GM12878 (cell line): ENCODE measurements around the gene PCDHGA1. TPM values are rescaled to one million over a fixed set of nuclear protein-coding genes. Genes with fewer than 3 reads are reported as not detected.

Experiments used
- ATAC-seq: fragments of 200-7000 bp; cut with Tn5 transposase; 3 replicates; pipeline ENCODE4 v1.9.1; 2020; ENCODE audit warnings: mild to moderate bottlenecking, moderate library complexity
- BruUV-seq: library from RNA; stranded (reverse); fragments of 400-500 nt; replicated peaks from 2 replicates; lab custom pipeline; 2021; lab: Mats Ljungman, UMichigan
- CTCF ChIA-PET: fragments of 300-600 bp; sonication (Branson Sonifier 250); formaldehyde crosslinking; extraction: SDS; loops from one replicate; lab custom pipeline; 2021; ENCODE audit warnings: inconsistent platforms; lab: Yijun Ruan, JAX
- POLR2A ChIA-PET: fragments of 350-600 bp; formaldehyde crosslinking; extraction: SDS; loops from one replicate; lab custom pipeline; 2021; ENCODE audit warnings: inconsistent platforms; lab: Charles Lee
- RAD21 ChIA-PET: fragments of 300-600 bp; sonication (Branson Sonifier 250); formaldehyde crosslinking; loops from one replicate; lab custom pipeline; 2023; ENCODE audit warnings: antibody characterized with exemption; ENCODE audit not compliant: unreplicated experiment; lab: Charles Lee
- SMC1A ChIA-PET: fragments of 300-600 bp; sonication (Branson Sonifier 250); formaldehyde crosslinking; loops from one replicate; lab custom pipeline; 2023; ENCODE audit not compliant: unreplicated experiment, uncharacterized antibody; lab: Charles Lee
- DNase-seq: peaks from one replicate; pipeline ENCODE4 v3.0.0-alpha.2; 2011; ENCODE audit warnings: low read depth, low spot score
- FAIRE-seq: peaks from 3 replicates; lab custom pipeline; 2011; peaks lifted over from hg19 to GRCh38; lab: Jason Lieb, UNC
- H2AFZ ChIP-seq: 2 replicates; pipeline ENCODE4 v1.6.0; 2011; ENCODE audit warnings: low read depth, low read length, control low read depth; ENCODE audit not compliant: control insufficient read depth
- H3K27ac ChIP-seq: 2 replicates; pipeline ENCODE4 v1.5.1; 2011; ENCODE audit warnings: control low read depth; ENCODE audit not compliant: control insufficient read depth, insufficient read depth
- H3K27me3 ChIP-seq, 2 experiments: replicated peaks in 1 of 2; 2 replicates each; pipeline versions ENCODE4 v1.6.0 to v1.6.1; 2011; ENCODE audit warnings: low read length in 1 of 2; ENCODE audit not compliant: control insufficient read depth in 2 of 2, insufficient read depth in 2 of 2
- H3K36me3 ChIP-seq, 2 experiments: 2 replicates each; pipeline ENCODE4 v1.5.1; 2011; ENCODE audit warnings: low read length in 1 of 2; ENCODE audit not compliant: control insufficient read depth in 2 of 2, insufficient read depth in 2 of 2
- H3K4me1 ChIP-seq: 2 replicates; pipeline ENCODE4 v1.6.1; 2011; ENCODE audit warnings: mild to moderate bottlenecking, low read length, moderate library complexity, mixed read lengths; ENCODE audit not compliant: control insufficient read depth, insufficient read depth
- H3K4me2 ChIP-seq: 2 replicates; pipeline ENCODE4 v1.6.0; 2011; ENCODE audit warnings: control low read depth; ENCODE audit not compliant: control insufficient read depth, insufficient read depth
- H3K4me3 ChIP-seq: fragments of 200-600 bp; sonication (generic); 2 replicates; pipeline ENCODE4 v1.5.1; 2016
- H3K79me2 ChIP-seq: 2 replicates; pipeline ENCODE4 v1.6.0; 2011; ENCODE audit warnings: low read length; ENCODE audit not compliant: control insufficient read depth, insufficient read depth
- H3K9ac ChIP-seq: 2 replicates; pipeline ENCODE4 v1.8.0; 2011; ENCODE audit warnings: low read length, control low read depth, mixed read lengths; ENCODE audit not compliant: control insufficient read depth, insufficient read depth
- H3K9me3 ChIP-seq: replicated peaks from 3 replicates; pipeline ENCODE4 v1.5.1; 2011; ENCODE audit warnings: mild to moderate bottlenecking, low read length; ENCODE audit not compliant: control insufficient read depth, insufficient read depth
- H4K20me1 ChIP-seq: 2 replicates; pipeline ENCODE4 v1.6.0; 2011; ENCODE audit not compliant: control insufficient read depth, insufficient read depth
- FOS ChIP-seq: IDR thresholded peaks from 3 replicates; pipeline ENCODE4 v1.6.1; 2011; ENCODE audit warnings: borderline replicate concordance; ENCODE audit not compliant: insufficient read length; ENCODE audit errors: extremely low read depth
- FOXM1 ChIP-seq: IDR thresholded peaks from 2 replicates; pipeline ENCODE4 v1.6.1; 2012; ENCODE audit warnings: low read depth, mild to moderate bottlenecking, inconsistent platforms, low read length, moderate library complexity
- NFXL1 ChIP-seq: fragments of 450-650 bp; IDR thresholded peaks from 2 replicates; pipeline ENCODE4 v1.6.1; 2017; ENCODE audit warnings: antibody characterized with exemption, mild to moderate bottlenecking, borderline replicate concordance
- SMC3 ChIP-seq: IDR thresholded peaks from 2 replicates; pipeline ENCODE4 v1.6.1; 2011; ENCODE audit warnings: low read length, improper control_type of control experiment, borderline replicate concordance
- WGBS: methylation state at CpG from one replicate; pipeline ENCODE4 v1.1.6; 2016; ENCODE audit warnings: low lambda C conversion rate; ENCODE audit not compliant: insufficient replicate concordance, insufficient coverage; ENCODE audit errors: missing lambda C conversion rate; 5-methylcytosine and 5-hydroxymethylcytosine counted together
- in situ Hi-C: fragments of 300-500 bp; cut with MboI; formaldehyde crosslinking; loops from 9 replicates; pipeline ENCODE4 v1.14.3; 2018; ENCODE audit warnings: mixed read lengths
- intact Hi-C: fragments of 100-400 bp; cut with micrococcal nuclease; formaldehyde crosslinking; loops from one replicate; pipeline ENCODE4 v1.14.2; 2022; ENCODE audit not compliant: unreplicated experiment
- polyA plus RNA-seq, 11 experiments: library from polyadenylated mRNA; depleted of rRNA in 4 of 11; unstranded in 6 of 11; stranded (reverse) in 5 of 11; fragments of >200 nt; fragmentation: Nextera tagmentation in 4 of 11; fragmentation: Illumina TruSeq in 1 of 11; extraction: Ambion mirVana in 4 of 11; extraction: Trizol in 1 of 11; gene quantifications; 1 replicate in 1 of 11; 2 replicates in 10 of 11; pipeline versions ENCODE4 v1.2.1 to v1.2.3, GENCODE V29; 2011 to 2016; ENCODE audit warnings: inconsistent platforms in 2 of 11, missing spikeins in 2 of 11, low read depth in 1 of 11
- total RNA-seq, 4 experiments: library from RNA; depleted of rRNA in 3 of 4; stranded (reverse); fragments of >200 nt in 3 of 4; fragmentation: Illumina TruSeq in 1 of 4; extraction: Trizol in 1 of 4; gene quantifications; 2 replicates each; pipeline versions ENCODE4 v1.2.1 to v1.2.3, GENCODE V29; 2013 to 2021
- TF ChIP-seq, protein P1 (sequence below): IDR thresholded peaks from 2 replicates; pipeline ENCODE4 v1.6.1; 2011; ENCODE audit warnings: borderline replicate concordance, low read depth, mild to moderate bottlenecking, moderate library complexity, mixed read lengths, low read length; ENCODE audit not compliant: insufficient read depth; ENCODE audit errors: extremely low read length
- TF ChIP-seq, protein P2 (sequence below): fragments of 150-350 bp; IDR thresholded peaks from 2 replicates; pipeline ENCODE4 v1.6.1; 2014; ENCODE audit warnings: mild to moderate bottlenecking, low read depth, low read length
- TF ChIP-seq, protein P3 (sequence below): fragments of 450-650 bp; IDR thresholded peaks from 2 replicates; pipeline ENCODE4 v1.6.1; 2017; ENCODE audit warnings: mild to moderate bottlenecking, low read depth, inconsistent platforms; ENCODE audit not compliant: poor library complexity, severe bottlenecking

PCDHGA1 gene
- total and polyA plus RNA-seq, 10 of the 15 experiments (the other 5 are each of a cell fraction or from before 2014, with no cell fraction given), result 0.02 to 0.51 (median 0.19) TPM; not detected in 3

DNA sequence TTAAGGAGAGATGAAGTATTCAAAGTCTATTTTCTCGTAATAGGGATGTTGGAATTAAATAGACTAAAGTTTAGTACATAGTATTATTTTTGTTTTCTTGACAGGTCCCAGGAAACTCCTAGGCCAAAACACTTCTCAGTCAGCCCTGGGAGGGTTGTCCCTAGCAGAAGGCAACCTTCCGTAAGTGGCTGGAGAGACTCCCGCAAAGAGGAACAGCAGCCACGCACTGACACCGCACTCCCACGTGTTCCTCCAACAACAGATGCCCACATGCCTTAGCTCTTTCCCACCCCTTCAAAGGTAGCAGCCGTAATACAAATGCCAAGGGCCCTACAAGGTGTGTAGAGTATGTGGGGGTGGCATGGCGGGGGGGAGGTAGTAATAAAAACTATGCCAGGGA is 187.0 kb downstream of the PCDHGA1 start:
- no TSS peak for BruUV-seq
- Histone ChIP-seq H3K4me2 (no peak overlapping the region), H3K9ac (no peak overlapping the region), H3K79me2 (no peaks in the 10 kb centered on the region), H2AFZ (no peak overlapping the region), H3K27me3 (no peaks in the 10 kb centered on the region), H3K27ac (no peak overlapping the region), H3K36me3 (peaks cover 13 to 41% of the 10 kb centered on the region in 2 experiments), H3K4me3 (no peak overlapping the region), H3K9me3 (no peaks in the 10 kb centered on the region), H3K4me1 (peaks cover 31% of the 10 kb centered on the region), H4K20me1 (no peaks in the 10 kb centered on the region)
- no peak for FAIRE-seq
- in situ Hi-C loops, result no loop called here
- CTCF ChIA-PET, result interaction anchor here (1.5 to 6.0 kb wide), 3 partner anchors 9 to 42 kb away, joined by 7 to 194 read pairs (median 42); partner anchors contain the start of gene PCDHGC3
- no peak for ATAC-seq
- WGBS, result 87% methylated on average over 8 of the region's 8 CpGs
- RAD21 ChIA-PET, result interaction anchor here (1.6 kb wide), 1 partner anchor 42 kb away, joined by 5 read pairs; the partner anchor contains the start of gene PCDHGC3
- DNase-seq, result no peak
- POLR2A ChIA-PET, result no interaction called here
- SMC1A ChIA-PET, result interaction anchor here (0.9 to 2.8 kb wide), 4 partner anchors 9 to 104 kb away, joined by 3 to 9 read pairs (median 4); partner anchors contain the start of genes PCDHGA12 and PCDHGC3
- no peak for TF ChIP-seq NFXL1
- TF ChIP-seq FOXM1, result no peak
- intact Hi-C loops, result no loop called here

DNA sequence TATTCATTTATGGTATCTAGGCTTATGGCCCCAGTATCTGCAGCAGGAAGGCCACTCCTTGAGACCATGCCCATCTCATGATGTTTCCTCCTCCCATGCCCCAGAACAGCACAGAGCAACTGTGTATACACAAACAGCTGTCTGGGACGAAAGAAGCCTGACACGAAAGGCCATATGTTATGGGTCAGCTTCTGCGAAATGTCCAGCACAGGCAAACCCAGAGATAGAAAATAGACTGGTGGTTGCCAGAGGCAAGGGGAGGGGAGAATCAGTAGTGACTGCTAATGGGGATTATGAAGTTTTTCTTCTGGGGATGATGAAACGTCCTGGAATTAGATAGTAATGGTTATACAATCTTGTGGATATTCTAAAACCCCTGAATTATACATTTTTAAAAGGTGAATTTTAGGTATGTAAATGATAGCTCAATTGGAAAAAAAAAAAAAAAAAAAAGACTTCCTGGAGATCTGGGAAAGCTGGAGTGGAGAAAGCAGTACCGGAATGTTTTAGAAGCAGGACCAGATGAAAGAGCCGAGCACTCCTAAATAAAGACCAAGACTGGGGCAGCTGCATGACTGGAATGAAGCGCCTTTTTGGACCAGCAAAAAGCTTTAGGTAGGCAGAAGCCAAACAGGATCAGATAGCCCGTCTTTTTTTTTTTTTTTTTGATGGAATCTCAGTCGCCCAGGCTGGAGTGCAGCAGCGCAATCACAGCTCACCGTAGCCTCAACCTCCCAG is 187.7 kb downstream of the PCDHGA1 start:
- no peaks in the 10 kb centered on the region for H3K27me3 ChIP-seq
- no peak overlapping the region for H3K4me3 ChIP-seq
- H2AFZ ChIP-seq, result no peak overlapping the region
- WGBS, result 100% methylated on average over 8 of the region's 11 CpGs
- intact Hi-C loops (no loop called here), in situ Hi-C loops (no loop called here)
- no peak overlapping the region for H3K4me2 ChIP-seq
- ChIA-PET POLR2A (interaction anchor here (0.6 to 1.0 kb wide), 4 partner anchors 106 to 1118 kb away, joined by 3 read pairs; partner anchors contain the start of genes HDAC3 and RELL2), RAD21 (interaction anchor here (0.6 to 1.6 kb wide), 2 partner anchors 8 to 42 kb away, joined by 3 to 5 read pairs; partner anchors contain the start of gene PCDHGC3), SMC1A (interaction anchor here (0.6 to 1.2 kb wide), 3 partner anchors 10 to 248 kb away, joined by 3 to 4 read pairs (median 4); no protein-coding TSS in a partner anchor), CTCF (interaction anchor here (0.6 to 1.6 kb wide), 4 partner anchors 43 to 105 kb away, joined by 3 to 6 read pairs (median 4); partner anchors contain the start of genes PCDHGA10 and PCDHGC3)
- ATAC-seq, result no peak
- no peaks in the 10 kb centered on the region for H3K79me2 ChIP-seq
- no peak for FAIRE-seq
- no TSS peak for BruUV-seq
- no peaks in the 10 kb centered on the region for H3K9me3 ChIP-seq
- H3K9ac ChIP-seq, result no peak overlapping the region
- H3K27ac ChIP-seq, result no peak overlapping the region
- peaks cover 32% of the 10 kb centered on the region for H3K4me1 ChIP-seq
- no peaks in the 10 kb centered on the region for H4K20me1 ChIP-seq
- no peak for DNase-seq
- H3K36me3 ChIP-seq, result peaks cover 13 to 45% of the 10 kb centered on the region in 2 experiments
- TF ChIP-seq, protein P1, sequence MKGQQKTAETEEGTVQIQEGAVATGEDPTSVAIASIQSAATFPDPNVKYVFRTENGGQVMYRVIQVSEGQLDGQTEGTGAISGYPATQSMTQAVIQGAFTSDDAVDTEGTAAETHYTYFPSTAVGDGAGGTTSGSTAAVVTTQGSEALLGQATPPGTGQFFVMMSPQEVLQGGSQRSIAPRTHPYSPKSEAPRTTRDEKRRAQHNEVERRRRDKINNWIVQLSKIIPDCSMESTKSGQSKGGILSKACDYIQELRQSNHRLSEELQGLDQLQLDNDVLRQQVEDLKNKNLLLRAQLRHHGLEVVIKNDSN, result no peak
- no peak for TF ChIP-seq FOS
- TF ChIP-seq, protein P2, sequence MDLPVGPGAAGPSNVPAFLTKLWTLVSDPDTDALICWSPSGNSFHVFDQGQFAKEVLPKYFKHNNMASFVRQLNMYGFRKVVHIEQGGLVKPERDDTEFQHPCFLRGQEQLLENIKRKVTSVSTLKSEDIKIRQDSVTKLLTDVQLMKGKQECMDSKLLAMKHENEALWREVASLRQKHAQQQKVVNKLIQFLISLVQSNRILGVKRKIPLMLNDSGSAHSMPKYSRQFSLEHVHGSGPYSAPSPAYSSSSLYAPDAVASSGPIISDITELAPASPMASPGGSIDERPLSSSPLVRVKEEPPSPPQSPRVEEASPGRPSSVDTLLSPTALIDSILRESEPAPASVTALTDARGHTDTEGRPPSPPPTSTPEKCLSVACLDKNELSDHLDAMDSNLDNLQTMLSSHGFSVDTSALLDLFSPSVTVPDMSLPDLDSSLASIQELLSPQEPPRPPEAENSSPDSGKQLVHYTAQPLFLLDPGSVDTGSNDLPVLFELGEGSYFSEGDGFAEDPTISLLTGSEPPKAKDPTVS, result no peak
- TF ChIP-seq SMC3, result no peak
- TF ChIP-seq, protein P3, sequence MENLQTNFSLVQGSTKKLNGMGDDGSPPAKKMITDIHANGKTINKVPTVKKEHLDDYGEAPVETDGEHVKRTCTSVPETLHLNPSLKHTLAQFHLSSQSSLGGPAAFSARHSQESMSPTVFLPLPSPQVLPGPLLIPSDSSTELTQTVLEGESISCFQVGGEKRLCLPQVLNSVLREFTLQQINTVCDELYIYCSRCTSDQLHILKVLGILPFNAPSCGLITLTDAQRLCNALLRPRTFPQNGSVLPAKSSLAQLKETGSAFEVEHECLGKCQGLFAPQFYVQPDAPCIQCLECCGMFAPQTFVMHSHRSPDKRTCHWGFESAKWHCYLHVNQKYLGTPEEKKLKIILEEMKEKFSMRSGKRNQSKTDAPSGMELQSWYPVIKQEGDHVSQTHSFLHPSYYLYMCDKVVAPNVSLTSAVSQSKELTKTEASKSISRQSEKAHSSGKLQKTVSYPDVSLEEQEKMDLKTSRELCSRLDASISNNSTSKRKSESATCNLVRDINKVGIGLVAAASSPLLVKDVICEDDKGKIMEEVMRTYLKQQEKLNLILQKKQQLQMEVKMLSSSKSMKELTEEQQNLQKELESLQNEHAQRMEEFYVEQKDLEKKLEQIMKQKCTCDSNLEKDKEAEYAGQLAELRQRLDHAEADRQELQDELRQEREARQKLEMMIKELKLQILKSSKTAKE, result no peak
